ENCODE results near the gene GULP1. TPM values are rescaled to one million over a fixed set of nuclear protein-coding genes. Genes with fewer than 3 reads are reported as not detected.

Gene GULP1
- total and polyA plus RNA-seq, 3 donors from 2014 or later = 76.2 to 90.3 (median 78.5) TPM

GRCh38 chr2:188322569-188323551, 31.2 kb downstream of the GULP1 start:
- no peak for DNase-seq
- Histone ChIP-seq H3K4me3 (no peak overlapping the region), H3K27ac (no peak overlapping the region), H3K9me3 (no peaks in the 10 kb centered on the region), H3K36me3 (ENCODE audit: low read depth, missing control alignments) (no peaks in the 10 kb centered on the region), H3K4me1 (peaks cover 7% of the 10 kb centered on the region), H3K27me3 (no peaks in the 10 kb centered on the region)
- intact Hi-C loops (cut with DNase I; ENCODE audit: low total_unique reads) = no loop called here
- TF ChIP-seq, protein P1, sequence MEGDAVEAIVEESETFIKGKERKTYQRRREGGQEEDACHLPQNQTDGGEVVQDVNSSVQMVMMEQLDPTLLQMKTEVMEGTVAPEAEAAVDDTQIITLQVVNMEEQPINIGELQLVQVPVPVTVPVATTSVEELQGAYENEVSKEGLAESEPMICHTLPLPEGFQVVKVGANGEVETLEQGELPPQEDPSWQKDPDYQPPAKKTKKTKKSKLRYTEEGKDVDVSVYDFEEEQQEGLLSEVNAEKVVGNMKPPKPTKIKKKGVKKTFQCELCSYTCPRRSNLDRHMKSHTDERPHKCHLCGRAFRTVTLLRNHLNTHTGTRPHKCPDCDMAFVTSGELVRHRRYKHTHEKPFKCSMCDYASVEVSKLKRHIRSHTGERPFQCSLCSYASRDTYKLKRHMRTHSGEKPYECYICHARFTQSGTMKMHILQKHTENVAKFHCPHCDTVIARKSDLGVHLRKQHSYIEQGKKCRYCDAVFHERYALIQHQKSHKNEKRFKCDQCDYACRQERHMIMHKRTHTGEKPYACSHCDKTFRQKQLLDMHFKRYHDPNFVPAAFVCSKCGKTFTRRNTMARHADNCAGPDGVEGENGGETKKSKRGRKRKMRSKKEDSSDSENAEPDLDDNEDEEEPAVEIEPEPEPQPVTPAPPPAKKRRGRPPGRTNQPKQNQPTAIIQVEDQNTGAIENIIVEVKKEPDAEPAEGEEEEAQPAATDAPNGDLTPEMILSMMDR (IDR thresholded peaks at IDR 0.05) = no peak
- TF ChIP-seq POLR2A (IDR thresholded peaks at IDR 0.05) = no peak
- 78% methylated on average over 6 of the region's 6 CpGs for WGBS, 2 donors

DNA sequence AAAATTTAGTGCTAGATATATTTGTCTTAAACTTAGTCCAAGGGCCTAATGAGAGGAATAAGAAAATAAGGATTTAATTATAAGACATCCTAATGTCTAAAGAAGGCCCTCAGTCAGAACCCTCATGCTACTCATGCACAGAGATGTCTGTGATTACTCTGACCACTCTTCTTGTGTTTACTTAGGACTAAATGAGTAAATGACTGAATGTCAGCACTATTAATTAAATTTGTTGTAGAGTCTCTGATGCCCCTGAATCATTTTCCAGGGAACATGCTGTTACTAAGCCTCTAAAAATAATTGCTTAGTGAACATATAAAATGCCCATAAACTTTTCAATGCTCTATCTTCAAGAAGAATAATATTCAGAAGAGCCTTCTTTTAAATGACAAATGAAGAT, 32.4 kb downstream of the GULP1 start:
- Histone ChIP-seq H3K27me3 (no peaks in the 10 kb centered on the region), H3K4me3 (no peak overlapping the region), H3K36me3 (ENCODE audit: low read depth, missing control alignments) (no peaks in the 10 kb centered on the region), H3K4me1 (peaks cover 7% of the 10 kb centered on the region), H3K9me3 (no peaks in the 10 kb centered on the region), H3K27ac (no peak overlapping the region)
- intact Hi-C loops (cut with DNase I; ENCODE audit: low total_unique reads) = no loop called here
- DNase-seq = no peak
- TF ChIP-seq, protein P1 (IDR thresholded peaks at IDR 0.05) = no peak
- no peak for TF ChIP-seq POLR2A (IDR thresholded peaks at IDR 0.05)

DNA sequence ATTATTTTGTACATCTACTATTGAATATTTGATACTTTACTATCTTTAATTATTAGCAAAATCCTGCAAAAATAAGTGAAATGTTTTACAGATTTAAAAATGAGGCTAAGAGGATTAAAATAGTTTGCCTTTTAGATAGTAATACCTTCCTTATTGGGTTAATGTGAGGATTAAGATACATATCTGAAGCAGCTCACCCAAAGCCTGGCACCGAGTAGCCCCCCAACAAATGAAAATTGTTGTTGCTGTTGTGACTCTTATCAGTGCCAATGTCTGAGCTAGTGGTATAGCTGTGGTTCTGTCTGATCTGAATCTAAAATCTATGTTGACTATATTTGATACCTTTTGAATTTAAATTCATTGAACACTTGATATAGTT, 34.6 kb downstream of the GULP1 start:
- Histone ChIP-seq H3K9me3 (no peaks in the 10 kb centered on the region), H3K4me3 (no peak overlapping the region), H3K27me3 (no peaks in the 10 kb centered on the region), H3K36me3 (ENCODE audit: low read depth, missing control alignments) (no peaks in the 10 kb centered on the region), H3K27ac (no peak overlapping the region), H3K4me1 (peaks cover 7% of the 10 kb centered on the region)
- no peak for TF ChIP-seq POLR2A (IDR thresholded peaks at IDR 0.05)
- TF ChIP-seq, protein P1 (IDR thresholded peaks at IDR 0.05) = no peak
- no peak for DNase-seq
- intact Hi-C loops (cut with DNase I; ENCODE audit: low total_unique reads) = no loop called here
- 94 to 100% methylated on average over 1 of the region's 1 CpG for WGBS, 2 donors

DNA sequence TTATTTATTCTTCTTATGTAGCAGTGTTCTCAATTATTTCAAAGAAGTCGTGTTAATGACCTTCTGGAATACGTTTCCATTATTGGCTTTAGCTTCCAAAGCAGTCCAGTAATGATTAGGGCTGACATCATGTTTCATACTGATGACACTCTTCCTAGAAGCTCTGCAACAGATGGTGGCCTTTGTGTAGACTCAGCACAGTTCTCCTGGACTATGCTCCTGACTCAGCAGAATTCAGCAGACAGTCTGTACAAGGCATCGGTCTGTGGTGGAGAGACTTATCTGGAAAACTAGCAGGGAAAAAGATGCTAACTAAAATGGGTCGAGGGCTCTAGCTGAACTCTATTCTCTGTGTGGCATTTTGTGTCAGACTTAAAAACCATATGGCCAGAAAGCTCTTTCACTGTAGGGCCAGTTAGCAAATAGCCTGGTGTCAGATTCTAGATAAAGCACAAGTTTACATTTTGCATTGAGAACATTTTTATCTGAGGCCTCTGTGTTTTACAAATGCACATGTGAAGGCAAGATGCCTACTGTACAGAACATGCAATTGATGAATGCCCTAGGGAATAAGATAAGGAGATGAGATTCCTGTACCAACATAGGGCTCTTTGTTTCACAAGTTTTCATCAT, 35.1 kb downstream of the GULP1 start:
- Histone ChIP-seq H3K4me1 (peaks cover 7% of the 10 kb centered on the region), H3K9me3 (no peaks in the 10 kb centered on the region), H3K36me3 (ENCODE audit: low read depth, missing control alignments) (no peaks in the 10 kb centered on the region), H3K27ac (no peak overlapping the region), H3K27me3 (no peaks in the 10 kb centered on the region), H3K4me3 (no peak overlapping the region)
- no peak for TF ChIP-seq POLR2A (IDR thresholded peaks at IDR 0.05)
- TF ChIP-seq, protein P1 (IDR thresholded peaks at IDR 0.05) = no peak
- 53 to 57% methylated on average over 4 of the region's 4 CpGs for WGBS, 2 donors
- DNase-seq = no peak
- intact Hi-C loops (cut with DNase I; ENCODE audit: low total_unique reads) = no loop called here

Data from testis (tissue), 3 donors.